B cell (primary cell): ENCODE data around the gene CPT1A. TPM values are rescaled to one million over a fixed set of nuclear protein-coding genes. Genes with fewer than 3 reads are reported as not detected.

Experiments used
- ATAC-seq: fragments of 200-7000 bp; cut with Tn5 transposase; one replicate; pipeline ENCODE4 v1.10.0; 2021; ENCODE audit warnings: low read depth, mild to moderate bottlenecking, moderate number of reproducible peaks, moderate library complexity
- CTCF ChIA-PET: fragments of 350-600 bp; sonication (Branson Sonifier 250); formaldehyde crosslinking; loops from one replicate; lab custom pipeline; 2021; ENCODE audit warnings: antibody characterized with exemption, inconsistent platforms; lab: Charles Lee
- POLR2A ChIA-PET: fragments of 350-600 bp; sonication (Branson Sonifier 250); formaldehyde crosslinking; loops from one replicate; lab custom pipeline; 2021; ENCODE audit warnings: antibody characterized with exemption; lab: Charles Lee
- DNase-seq: peaks from one replicate; pipeline ENCODE4 v3.0.0; 2013
- H2AFZ ChIP-seq: 2 replicates; pipeline ENCODE4 v1.6.1; 2012; ENCODE audit warnings: mild to moderate bottlenecking, low read depth, low read length; ENCODE audit not compliant: insufficient read depth, poor library complexity, severe bottlenecking
- H3K27ac ChIP-seq, 2 donors: 1 replicate in 1 of 2; 2 replicates in 1 of 2; pipeline ENCODE4 v1.5.1; 2012 to 2013; ENCODE audit warnings: low read length in 2 of 2, mild to moderate bottlenecking in 2 of 2, moderate library complexity in 1 of 2
- H3K27me3 ChIP-seq, 4 experiments: fragments of 200-600 bp in 1 of 4; sonication (generic) in 1 of 4; replicated peaks in 1 of 4; 1 replicate in 2 of 4; 2 replicates in 2 of 4; pipeline versions ENCODE4 v1.6.1 to v1.7.0; 2013 to 2016; ENCODE audit warnings: low read length in 3 of 4, mild to moderate bottlenecking in 2 of 4, mixed read lengths in 1 of 4, moderate library complexity in 1 of 4; ENCODE audit not compliant: insufficient read depth in 4 of 4, control insufficient read depth in 3 of 4; ENCODE audit errors: control extremely low read depth in 1 of 4
- H3K36me3 ChIP-seq, 2 experiments: replicated peaks in 1 of 2; 1 replicate in 1 of 2; 2 replicates in 1 of 2; pipeline versions ENCODE4 v1.6.1 to v1.7.1; 2013; ENCODE audit warnings: low read length in 1 of 2; ENCODE audit not compliant: insufficient read depth in 2 of 2, control insufficient read depth in 1 of 2; ENCODE audit errors: control extremely low read depth in 1 of 2, extremely low read depth in 1 of 2
- H3K4me1 ChIP-seq, 2 donors: fragments of 200-600 bp in 1 of 2; sonication (generic) in 1 of 2; 1 replicate in 1 of 2; 2 replicates in 1 of 2; pipeline versions ENCODE4 v1.5.1 to v1.6.1; 2013 to 2017; ENCODE audit warnings: low read length in 2 of 2; ENCODE audit not compliant: control insufficient read depth in 2 of 2, insufficient read depth in 2 of 2
- H3K4me2 ChIP-seq: replicated peaks from 2 replicates; pipeline ENCODE3; 2012; ENCODE audit warnings: mild to moderate bottlenecking, low read depth, low read length; ENCODE audit not compliant: poor library complexity, severe bottlenecking
- H3K4me3 ChIP-seq, 5 experiments: fragments of 200-600 bp in 1 of 5; sonication (generic) in 1 of 5; 1 replicate in 3 of 5; 2 replicates in 2 of 5; pipeline versions ENCODE4 v1.5.1 to v1.7.0; 2011 to 2016; ENCODE audit warnings: low read length in 4 of 5, mild to moderate bottlenecking in 4 of 5, low read depth in 2 of 5, control low read depth in 1 of 5, moderate library complexity in 1 of 5; ENCODE audit not compliant: insufficient read depth in 1 of 5; ENCODE audit errors: control extremely low read depth in 1 of 5, extremely low read depth in 1 of 5
- H3K79me2 ChIP-seq: fragments of 200-600 bp; sonication (generic); one replicate; pipeline ENCODE4 v1.6.0; 2016; ENCODE audit warnings: low read length; ENCODE audit not compliant: control insufficient read depth, insufficient read depth
- H3K9ac ChIP-seq: fragments of 200-600 bp; sonication (generic); 2 replicates; pipeline ENCODE4 v1.6.1; 2017; ENCODE audit warnings: mild to moderate bottlenecking, low read length, moderate library complexity
- H3K9me3 ChIP-seq, 3 donors: one replicate each; pipeline versions ENCODE4 v1.6.1 to v1.7.1; 2013; ENCODE audit warnings: low read length in 2 of 3; ENCODE audit not compliant: control insufficient read depth in 2 of 3, insufficient read depth in 1 of 3; ENCODE audit errors: control extremely low read depth in 1 of 3
- H4K20me1 ChIP-seq: 2 replicates; pipeline ENCODE4 v1.6.0; 2012; ENCODE audit warnings: mild to moderate bottlenecking, low read length; ENCODE audit not compliant: insufficient read depth, control insufficient read depth, poor library complexity, severe bottlenecking
- H3K27ac Mint-ChIP-seq: one replicate; pipeline ENCODE4 v1.8.0; 2021; ENCODE audit warnings: mixed read lengths
- H3K27me3 Mint-ChIP-seq: one replicate; pipeline ENCODE4 v1.8.0; 2021; ENCODE audit warnings: mixed read lengths
- H3K4me1 Mint-ChIP-seq: one replicate; pipeline ENCODE4 v1.8.0; 2021; ENCODE audit warnings: mixed read lengths
- H3K4me3 Mint-ChIP-seq: one replicate; pipeline ENCODE4 v1.8.0; 2021; ENCODE audit warnings: mixed read lengths
- H3K9me3 Mint-ChIP-seq: one replicate; pipeline ENCODE4 v1.8.0; 2022; ENCODE audit warnings: mixed read lengths; ENCODE audit not compliant: insufficient read depth
- EZH2 ChIP-seq: IDR thresholded peaks from 2 replicates; pipeline ENCODE4 v1.6.1; 2012; ENCODE audit warnings: borderline replicate concordance, low read depth, mild to moderate bottlenecking, moderate library complexity, low read length; ENCODE audit not compliant: insufficient read depth, poor library complexity, severe bottlenecking
- WGBS: methylation state at CpG from one replicate; pipeline ENCODE4 v1.1.5; 2013; ENCODE audit warnings: missing lambda C conversion rate; ENCODE audit not compliant: insufficient coverage; 5-methylcytosine and 5-hydroxymethylcytosine counted together
- intact Hi-C: fragments of 100-400 bp; cut with micrococcal nuclease; formaldehyde crosslinking; loops from one replicate; pipeline ENCODE4 v1.10.0; 2022
- polyA plus RNA-seq: library from polyadenylated mRNA; depleted of rRNA; stranded (reverse); fragments of >200 nt; gene quantifications from 2 replicates; pipeline ENCODE4 v1.2.3, GENCODE V29; 2012
- total RNA-seq, 2 donors: library from RNA; stranded (reverse); fragments of 120-200 nt in 1 of 2; gene quantifications; 1 replicate in 1 of 2; 2 replicates in 1 of 2; pipeline versions ENCODE4 v1.2.3 to v1.2.4, GENCODE V29; 2013 to 2022
- TF ChIP-seq, protein P1 (sequence below): fragments of 200-600 bp; IDR thresholded peaks from one replicate; pipeline ENCODE4 v1.8.0; 2022; ENCODE audit warnings: antibody characterized with exemption, mild to moderate bottlenecking

CPT1A gene
- total and polyA plus RNA-seq, 2 donors (not counting 1 experiment from before 2014, with no cell fraction given): 15.6 to 40.8 TPM

DNA sequence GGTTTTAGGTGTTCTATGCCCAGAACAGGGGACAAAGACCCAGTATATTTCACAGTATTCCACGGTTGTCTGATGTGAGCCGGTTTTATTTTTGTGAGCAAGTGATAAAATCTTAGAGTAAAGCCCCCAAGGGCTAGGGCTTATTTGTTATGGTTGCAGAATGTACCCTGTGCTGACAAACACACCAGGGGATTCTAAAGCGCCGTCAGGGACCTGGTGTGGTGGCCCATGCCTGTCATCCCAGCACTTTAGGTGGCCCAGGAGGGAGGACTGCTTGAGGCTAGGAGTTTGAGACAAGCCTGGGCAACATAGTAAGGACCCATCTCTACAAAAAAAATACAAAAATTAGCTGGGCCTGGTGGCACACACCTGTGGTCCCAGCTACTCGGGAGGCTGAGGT, 39.1 kb upstream of the CPT1A start:
- Mint-ChIP-seq H3K27ac (no peak overlapping the region), H3K4me3 (no peak overlapping the region), H3K27me3 (no peaks in the 10 kb centered on the region), H3K4me1 (no peaks in the 10 kb centered on the region), H3K9me3 (no peaks in the 10 kb centered on the region)
- Histone ChIP-seq H2AFZ (no peak overlapping the region), H3K27me3 (no peaks in the 10 kb centered on the region), H3K27ac (no peak overlapping the region), H3K79me2 (no peaks in the 10 kb centered on the region), H3K4me1 (no peaks in the 10 kb centered on the region), H3K36me3 (no peaks in the 10 kb centered on the region), H4K20me1 (no peaks in the 10 kb centered on the region), H3K4me2 (no peak overlapping the region), H3K4me3 (no peak overlapping the region), H3K9ac (no peak overlapping the region), H3K9me3 (no peaks in the 10 kb centered on the region)
- TF ChIP-seq, protein P1, sequence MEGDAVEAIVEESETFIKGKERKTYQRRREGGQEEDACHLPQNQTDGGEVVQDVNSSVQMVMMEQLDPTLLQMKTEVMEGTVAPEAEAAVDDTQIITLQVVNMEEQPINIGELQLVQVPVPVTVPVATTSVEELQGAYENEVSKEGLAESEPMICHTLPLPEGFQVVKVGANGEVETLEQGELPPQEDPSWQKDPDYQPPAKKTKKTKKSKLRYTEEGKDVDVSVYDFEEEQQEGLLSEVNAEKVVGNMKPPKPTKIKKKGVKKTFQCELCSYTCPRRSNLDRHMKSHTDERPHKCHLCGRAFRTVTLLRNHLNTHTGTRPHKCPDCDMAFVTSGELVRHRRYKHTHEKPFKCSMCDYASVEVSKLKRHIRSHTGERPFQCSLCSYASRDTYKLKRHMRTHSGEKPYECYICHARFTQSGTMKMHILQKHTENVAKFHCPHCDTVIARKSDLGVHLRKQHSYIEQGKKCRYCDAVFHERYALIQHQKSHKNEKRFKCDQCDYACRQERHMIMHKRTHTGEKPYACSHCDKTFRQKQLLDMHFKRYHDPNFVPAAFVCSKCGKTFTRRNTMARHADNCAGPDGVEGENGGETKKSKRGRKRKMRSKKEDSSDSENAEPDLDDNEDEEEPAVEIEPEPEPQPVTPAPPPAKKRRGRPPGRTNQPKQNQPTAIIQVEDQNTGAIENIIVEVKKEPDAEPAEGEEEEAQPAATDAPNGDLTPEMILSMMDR: no peak
- no peak for TF ChIP-seq EZH2
- WGBS: 93% methylated on average over 2 of the region's 5 CpGs
- intact Hi-C loops: no loop called here
- no peak for DNase-seq
- POLR2A ChIA-PET: no interaction called here
- no peak for ATAC-seq
- CTCF ChIA-PET: interaction anchor here (0.6 to 0.7 kb wide), 3 partner anchors 1040 to 1564 kb away, joined by 3 to 4 read pairs (median 3); no protein-coding TSS in a partner anchor

DNA sequence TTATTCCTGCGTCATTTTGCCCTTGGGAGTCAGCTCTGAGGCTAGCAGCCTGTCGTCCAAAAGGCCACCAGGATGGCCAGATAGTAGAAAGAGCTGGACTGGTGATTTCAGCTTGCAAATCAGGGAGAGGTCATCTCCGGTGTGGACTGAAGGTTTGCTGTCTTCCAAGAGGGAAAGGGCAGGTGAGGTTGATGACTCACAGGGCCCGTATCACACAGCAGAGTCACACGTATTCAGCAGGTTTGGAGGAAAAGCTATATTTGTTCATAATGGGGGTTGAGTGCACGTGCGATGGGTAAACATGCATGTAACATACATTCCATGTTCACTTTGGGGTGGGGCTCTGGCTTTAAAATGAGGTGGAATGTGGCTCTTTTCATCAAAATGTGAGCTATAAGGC, 36.3 kb upstream of the CPT1A start:
- Histone ChIP-seq H3K27me3 (no peaks in the 10 kb centered on the region), H3K4me1 (no peaks in the 10 kb centered on the region), H3K36me3 (no peaks in the 10 kb centered on the region), H3K4me3 (no peak overlapping the region), H4K20me1 (no peaks in the 10 kb centered on the region), H3K27ac (no peak overlapping the region), H3K4me2 (no peak overlapping the region), H3K9ac (no peak overlapping the region), H3K79me2 (no peaks in the 10 kb centered on the region), H2AFZ (no peak overlapping the region), H3K9me3 (no peaks in the 10 kb centered on the region)
- intact Hi-C loops: no loop called here
- ChIA-PET POLR2A (no interaction called here), CTCF (interaction anchor here (1.1 kb wide), 1 partner anchor 580 kb away, joined by 3 read pairs; no protein-coding TSS in a partner anchor)
- no peak overlapping the region for H3K4me3 Mint-ChIP-seq
- ATAC-seq (no peak), DNase-seq (no peak)
- H3K4me1 Mint-ChIP-seq: no peaks in the 10 kb centered on the region
- H3K27ac Mint-ChIP-seq: no peak overlapping the region
- WGBS: 92% methylated on average over 3 of the region's 7 CpGs
- TF ChIP-seq, protein P1: no peak
- TF ChIP-seq EZH2: no peak
- no peaks in the 10 kb centered on the region for H3K9me3 Mint-ChIP-seq
- no peaks in the 10 kb centered on the region for H3K27me3 Mint-ChIP-seq
